GM21360 (cell line): ENCODE results near the gene USP49.

Experiments used
- ATAC-seq: cut with Tn5 transposase; IDR thresholded peaks from one replicate; pipeline ENCODE4 v1.9.1; 2021; ENCODE audit warnings: mild to moderate bottlenecking, moderate library complexity; ENCODE audit not compliant: unreplicated experiment

The USP49 gene

DNA sequence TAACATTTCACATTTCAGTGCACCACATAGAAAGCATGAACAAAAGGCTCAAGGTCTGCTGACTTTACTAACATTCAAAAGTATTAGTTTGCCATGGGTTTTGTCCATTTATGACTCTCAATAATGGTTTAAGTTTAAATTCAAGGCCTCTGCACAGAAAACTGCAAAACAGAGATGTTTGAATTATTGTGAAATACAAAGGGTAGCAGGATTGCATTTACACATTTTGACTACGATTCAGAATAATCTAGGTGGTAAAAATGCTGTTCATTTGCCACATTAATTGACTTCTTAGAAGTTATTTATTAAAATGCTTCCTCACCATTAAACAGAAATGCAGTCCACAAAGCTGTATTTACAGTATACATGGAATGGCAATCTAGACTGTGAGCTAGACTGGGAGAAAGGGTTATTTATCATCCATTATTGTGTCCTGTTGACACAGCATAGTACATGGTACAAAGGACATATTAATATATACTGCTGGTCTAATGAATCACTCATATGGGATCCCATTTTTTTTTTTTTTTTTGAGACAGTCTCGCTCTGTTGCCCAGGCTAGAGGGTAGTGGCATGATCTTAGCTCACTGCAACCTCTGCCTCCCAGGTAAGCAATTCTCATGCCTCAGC lies 18.0 kb downstream of the USP49 start:
- no peak for ATAC-seq

DNA sequence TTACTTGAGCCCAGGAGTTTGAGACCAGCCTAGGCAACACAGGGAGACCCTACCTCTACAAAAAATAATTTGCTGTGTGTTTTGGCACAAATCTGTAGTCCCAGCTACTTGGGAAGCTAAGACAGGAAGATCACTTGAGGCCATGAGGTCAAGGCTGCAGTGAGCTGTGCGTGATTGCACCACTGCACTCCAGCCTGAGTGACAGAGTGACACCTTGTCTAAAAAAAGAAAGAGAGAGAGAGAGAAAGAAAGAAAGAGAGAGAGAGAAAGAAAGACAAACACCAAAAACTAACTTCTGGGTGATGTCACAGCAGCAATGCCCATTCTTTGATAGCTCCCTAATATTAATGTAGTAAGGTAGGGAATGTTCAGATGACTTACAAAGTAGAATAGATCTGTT lies 20.4 kb downstream of the USP49 start:
- no peak for ATAC-seq

DNA sequence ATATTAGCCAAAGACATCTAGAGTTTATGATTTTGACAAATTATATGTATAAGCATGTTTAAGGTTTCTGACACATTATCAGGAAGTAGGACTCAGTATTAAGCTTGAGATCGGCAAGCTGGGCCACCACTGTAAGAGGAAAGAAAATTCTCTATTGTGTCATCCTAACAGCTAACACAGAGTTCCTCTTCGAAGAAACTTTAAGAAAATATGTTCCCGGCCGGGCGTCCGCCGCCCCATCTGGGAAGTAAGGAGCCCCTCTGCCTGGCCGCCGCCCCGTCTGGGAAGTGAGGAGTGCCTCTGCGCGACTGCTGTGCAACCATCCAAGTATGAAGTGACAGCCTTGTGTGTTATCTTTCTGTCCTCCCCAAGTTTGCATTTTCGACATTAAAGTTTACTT lies 23.0 kb downstream of the USP49 start:
- no peak for ATAC-seq

DNA sequence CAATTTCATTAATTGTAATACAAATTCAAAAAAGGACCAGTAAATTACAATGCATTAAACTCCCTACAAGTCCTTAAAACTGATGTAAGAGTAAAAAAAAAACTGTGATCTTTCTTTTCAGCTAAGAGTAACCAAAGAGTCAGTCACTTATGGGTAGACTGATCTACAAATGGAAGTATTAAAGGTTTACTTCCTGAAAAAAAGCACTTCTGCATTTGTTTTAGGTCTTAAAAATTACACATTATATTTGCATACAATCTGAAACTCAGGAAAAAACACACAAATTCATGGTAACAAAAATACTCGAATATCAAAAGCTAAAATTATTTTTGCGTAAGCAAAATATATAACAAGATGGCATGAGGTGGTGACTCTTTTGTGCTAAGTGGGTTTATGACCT lies 23.5 kb downstream of the USP49 start:
- ATAC-seq: no peak

DNA sequence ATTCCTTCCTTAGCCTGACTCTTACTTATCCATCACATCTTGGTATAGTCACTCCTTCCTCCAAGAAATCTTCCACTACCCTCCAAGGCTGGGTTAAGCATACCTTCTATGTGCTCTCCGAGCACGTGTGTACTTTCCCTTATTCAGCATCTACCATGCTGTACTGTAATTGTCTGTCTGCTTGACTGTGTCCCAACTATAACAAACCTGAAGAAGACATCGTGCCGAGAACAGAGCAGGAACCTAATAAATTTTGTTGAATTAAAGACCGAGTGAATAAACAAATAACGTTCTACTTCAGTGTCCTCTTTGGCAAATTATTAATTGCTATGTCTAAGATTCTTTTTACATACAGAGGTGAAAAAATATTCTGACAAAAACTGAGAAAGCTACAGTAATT lies 35.8 kb downstream of the USP49 start:
- no peak for ATAC-seq

DNA sequence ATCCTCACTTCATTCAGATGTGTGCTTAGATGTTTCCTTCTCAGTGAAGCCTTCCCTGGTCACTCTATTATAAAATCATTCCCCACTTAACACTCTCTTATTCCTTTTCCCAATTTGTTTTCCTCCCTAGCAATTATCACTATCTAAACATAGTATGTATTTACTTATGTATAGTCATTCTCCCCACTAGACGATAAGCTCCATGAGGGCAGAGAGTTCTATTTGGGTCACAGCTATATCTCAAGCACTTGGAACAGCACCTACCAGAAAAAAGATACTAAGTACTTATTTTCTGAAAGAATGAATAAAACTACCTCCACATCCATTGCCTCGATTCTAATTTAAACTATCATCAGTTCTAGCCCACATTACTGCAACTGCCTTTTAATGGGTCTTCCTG lies 36.5 kb downstream of the USP49 start:
- ATAC-seq: no peak

DNA sequence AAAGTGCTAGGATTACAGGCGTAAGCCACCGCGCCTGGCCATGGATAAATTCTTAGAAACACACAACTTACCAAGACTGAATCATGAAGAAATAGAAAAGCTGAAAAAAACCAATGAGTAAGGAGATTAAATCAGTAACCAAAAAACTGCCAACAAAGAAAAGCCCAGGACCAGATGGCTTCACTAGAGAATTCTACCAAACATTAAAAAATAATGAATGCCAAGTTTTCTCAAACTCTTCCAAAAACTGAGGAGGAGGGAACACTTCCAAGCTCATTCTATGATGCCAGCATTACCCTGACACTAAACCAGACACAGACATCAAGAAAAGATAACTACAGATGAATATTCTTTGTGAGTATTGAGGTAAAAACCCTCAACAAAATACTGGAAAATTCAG lies 44.3 kb downstream of the USP49 start:
- no peak for ATAC-seq

DNA sequence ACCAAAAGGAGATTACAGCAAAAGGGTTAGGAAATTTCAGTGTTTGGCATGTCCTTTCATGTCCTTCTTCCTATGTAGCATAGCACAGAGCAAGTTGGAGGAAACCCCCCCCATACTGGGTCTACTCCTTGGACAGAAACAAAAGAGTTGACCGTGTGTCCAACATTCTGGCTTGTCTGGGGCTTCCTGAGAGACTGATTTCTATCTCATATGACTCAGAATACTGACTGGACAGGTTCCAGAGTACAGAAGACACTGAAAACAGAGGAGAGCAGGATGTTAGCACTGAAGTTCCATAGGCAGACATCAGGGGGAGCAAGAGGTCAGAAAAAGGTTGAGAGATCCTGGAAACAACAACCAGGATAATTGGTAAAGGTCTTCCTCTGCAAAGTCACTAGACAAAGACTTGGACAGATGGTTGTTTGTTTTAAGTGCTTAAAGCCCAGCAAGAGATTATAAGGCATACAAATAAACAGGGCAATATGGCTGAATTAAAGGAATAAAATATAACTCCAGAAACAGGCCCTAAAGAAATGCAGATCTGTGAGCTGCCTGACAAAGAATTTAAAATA lies 48.4 kb downstream of the USP49 start:
- ATAC-seq: peak; percentile 48

DNA sequence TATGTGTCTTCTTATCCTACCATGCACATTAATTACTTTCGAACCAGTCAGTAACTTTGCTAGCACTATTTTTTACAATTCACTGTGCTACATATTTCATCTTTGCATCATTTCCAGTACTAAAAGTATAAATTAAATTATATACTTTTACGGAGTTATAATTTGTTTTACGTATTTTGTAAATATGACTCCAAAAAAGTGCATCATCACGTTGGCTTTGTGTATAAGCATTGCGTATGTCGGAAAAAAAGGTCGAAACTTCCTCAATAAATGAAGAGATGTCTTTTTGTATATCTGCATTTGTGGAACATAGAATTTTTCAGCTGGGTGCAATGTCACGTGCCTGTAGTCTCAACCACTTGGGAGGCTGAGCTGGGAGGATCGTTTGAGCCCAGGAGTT lies 52.0 kb downstream of the USP49 start:
- no peak for ATAC-seq

DNA sequence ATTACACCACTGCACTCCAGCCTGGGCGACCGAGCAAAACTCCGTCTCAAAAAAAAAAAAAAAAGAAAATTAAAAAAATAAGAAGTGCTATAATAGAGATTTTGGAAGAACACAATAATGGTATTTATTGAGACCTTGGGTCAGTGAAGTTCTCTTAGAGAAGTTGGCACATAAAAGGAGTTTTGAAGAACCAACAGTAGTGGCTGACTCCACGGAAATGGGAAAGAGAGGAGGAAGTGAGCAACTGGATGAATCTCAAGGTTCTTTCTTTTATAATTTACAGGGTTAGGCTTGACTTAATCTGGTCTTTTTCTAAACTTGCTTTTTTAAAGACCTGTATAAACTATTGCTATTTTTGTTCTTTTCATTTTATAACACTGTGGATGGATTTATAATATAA lies 54.8 kb downstream of the USP49 start:
- no peak for ATAC-seq

DNA sequence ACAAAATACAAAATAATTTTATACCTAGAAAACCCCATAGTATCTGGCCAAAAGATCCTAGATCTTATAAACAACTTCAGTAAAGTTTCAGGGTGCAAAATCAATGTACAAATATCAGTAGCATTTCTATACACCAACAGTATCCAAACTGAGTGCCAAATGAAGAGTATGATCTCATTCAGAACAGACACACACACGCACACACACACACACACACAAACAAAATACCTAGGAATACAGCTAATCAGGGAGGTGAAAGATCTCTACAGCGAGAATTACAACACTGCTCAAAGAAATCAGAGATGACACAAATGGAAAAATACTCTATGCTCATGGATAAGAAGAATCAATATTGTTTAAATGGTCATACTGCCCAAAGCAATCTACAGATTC lies 58.5 kb downstream of the USP49 start:
- no peak for ATAC-seq

DNA sequence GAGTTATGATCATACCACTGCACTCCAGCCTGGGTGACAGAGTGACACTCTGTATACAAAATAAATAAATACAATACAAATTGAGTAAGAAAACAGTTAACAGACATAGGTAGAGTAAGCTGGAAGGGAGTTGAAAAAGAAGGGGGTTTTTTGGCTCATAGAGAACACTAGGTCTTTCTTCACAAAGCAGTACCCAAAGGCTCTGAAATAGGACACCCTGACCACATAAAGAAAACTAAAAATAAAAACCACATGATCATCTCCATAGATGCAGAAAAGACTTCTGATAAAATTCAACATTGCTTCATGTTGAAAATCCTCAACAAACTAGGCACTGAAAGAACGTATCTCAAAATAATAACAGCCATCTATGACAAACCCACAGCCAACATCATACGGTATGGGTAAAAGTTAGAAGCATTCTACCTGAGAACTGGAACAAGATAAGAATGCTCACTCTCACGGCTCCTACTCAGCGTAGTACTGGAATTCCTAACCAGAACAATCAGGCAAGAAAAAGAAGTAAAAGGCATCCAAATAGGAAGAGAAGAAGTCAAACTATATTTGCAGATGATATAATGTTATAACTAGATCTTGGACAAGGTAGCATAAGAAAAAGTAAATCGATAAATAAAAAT lies 59.0 kb downstream of the USP49 start:
- no peak for ATAC-seq

DNA sequence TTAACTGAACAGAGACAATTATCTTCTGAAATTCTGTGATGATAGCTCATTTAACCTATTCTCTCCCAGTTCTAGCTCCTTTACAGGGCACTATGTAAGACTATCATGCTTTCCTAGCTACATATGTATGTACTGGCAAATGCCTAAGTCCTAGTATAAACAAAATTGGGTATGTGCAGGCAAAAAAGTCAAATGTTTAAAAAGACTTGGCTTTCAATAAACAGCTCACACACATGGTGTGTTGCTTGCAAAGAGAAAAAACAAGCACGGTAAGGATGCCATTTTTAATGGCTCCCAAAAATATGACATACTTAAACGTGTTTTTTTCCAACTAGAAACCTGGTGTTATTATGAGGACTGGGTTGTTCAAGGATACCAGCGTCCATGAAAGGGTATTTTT lies 62.9 kb downstream of the USP49 start:
- no peak for ATAC-seq

DNA sequence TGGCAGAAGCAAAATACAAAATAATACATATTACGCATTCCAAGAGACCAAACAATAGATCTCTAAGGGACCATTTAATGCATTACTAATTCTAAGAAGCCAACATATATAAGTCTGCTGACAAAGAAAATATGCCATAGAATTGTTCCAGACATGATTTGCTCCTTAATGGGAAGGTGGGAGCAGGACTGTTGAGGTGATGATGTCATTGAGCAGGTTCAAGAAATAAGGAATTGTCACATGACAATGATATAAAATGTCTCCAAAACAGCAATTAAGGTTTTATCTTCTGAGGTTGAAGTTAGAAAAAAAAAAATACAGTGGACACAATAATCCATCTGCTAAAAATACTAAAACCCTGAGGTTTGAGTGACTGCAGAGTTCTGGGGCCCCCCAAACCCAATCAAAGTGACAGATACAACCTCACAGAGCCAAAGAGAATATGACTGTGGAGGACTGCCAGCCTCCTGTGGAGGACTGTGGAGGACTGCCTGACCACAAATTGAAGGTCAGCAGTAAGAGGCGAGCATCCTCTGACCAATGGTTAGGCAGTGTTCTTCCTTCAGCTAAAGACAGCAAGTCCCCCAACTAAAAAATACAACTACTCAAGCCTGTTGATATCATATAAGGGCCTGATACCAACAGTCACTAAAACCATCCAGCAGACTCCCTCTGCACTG lies 68.7 kb downstream of the USP49 start:
- no peak for ATAC-seq

DNA sequence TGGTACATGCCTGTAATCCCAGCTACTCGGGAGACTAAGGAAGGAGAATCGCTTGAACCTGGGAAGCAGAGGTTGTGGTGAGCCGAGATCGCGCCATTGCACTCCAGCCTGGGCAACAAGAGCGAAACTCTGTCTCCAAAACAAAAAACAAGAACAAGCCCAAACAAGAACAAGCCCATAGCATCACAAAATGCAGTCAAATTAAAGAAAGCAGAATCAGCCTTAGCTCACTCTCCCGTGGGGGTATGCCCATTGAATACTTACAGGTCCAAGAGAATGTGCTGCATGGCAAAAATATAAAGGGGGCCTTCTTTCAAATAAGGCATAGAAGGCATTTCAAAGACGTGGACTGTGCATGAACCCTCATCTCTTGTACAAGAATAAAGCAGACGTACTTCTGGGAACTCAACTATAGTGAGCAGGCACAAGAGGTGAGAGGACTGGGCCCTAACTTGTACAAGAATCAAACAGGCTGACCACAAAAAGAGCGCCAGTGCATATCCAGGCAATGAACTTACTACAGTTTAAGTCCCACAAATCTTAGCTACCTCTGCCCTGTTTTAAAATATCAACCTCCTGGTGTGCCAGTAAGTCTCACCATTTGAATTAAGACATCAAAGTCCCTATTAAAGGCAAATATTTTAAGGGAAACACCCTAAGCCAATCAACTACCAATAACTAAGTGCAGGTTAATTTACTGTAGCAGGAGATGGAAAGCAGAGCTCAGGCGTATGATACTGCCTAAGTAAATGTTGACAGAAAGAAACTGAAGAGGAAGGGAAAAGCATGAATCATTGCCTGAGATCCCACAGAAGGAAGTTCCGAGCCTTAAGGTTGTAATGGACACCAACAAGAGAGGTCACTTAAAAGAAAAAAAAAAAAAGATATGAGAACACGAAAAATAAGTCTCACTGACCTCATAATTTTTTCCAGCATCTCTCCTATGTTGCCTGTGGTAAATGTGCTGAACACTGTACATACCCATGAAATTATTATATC lies 70.3 kb downstream of the USP49 start:
- ATAC-seq: no peak

DNA sequence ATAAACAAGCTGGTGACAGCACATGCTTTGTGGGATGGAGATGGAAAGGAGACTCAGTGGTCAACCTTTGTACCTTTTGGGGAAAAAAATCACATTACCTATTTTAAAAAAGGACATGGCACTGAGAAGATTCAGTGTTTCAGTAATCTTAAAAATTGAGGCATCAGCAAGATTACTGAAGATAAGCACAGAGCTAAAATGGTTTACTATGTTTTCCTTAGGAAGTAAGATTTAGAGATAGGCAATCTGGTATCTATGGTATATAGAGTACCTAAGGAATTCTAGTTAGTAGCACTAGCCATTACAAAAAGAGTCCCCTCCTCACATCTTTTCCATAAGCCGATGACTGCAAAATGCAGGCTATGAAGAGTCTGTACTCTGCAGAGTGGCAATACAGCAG lies 72.0 kb downstream of the USP49 start:
- no peak for ATAC-seq

DNA sequence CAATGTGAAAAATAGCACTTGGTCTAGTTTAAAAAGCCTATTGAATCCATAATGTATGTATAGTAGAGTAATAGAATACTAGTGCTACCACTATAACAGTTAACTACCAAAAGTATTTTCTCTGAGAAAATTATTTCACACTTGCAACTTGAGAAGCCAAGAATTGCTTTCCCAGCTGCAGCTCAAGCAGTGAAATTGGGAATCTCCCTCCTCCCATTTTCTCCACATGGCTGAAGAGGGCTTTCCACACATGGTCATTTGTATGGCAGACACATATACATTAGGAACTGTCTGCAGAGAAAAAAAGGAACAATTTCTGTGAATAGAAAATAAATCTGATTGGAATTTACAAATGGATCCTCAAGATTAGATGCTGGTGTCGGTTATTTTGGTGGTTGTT lies 73.2 kb downstream of the USP49 start:
- ATAC-seq: no peak

DNA sequence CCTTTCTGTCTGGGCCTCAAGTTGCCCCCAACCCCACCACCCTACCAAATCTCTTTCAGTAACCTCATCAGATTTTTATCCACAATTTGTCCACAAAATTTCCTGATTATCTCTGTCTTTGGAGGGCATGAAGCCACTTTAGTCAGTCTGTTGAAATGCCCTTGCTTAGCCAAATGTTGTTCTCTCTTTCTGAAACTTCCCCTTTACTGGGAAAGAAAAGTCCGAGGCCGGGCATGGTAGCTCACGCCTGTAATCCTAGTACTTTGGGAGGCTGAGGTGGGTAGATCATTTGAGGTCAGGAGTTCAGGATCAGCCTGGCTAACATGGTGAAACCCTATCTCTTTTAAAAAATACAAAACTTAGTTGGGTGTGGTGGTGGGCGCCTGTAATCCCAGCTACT lies 73.9 kb downstream of the USP49 start:
- no peak for ATAC-seq

DNA sequence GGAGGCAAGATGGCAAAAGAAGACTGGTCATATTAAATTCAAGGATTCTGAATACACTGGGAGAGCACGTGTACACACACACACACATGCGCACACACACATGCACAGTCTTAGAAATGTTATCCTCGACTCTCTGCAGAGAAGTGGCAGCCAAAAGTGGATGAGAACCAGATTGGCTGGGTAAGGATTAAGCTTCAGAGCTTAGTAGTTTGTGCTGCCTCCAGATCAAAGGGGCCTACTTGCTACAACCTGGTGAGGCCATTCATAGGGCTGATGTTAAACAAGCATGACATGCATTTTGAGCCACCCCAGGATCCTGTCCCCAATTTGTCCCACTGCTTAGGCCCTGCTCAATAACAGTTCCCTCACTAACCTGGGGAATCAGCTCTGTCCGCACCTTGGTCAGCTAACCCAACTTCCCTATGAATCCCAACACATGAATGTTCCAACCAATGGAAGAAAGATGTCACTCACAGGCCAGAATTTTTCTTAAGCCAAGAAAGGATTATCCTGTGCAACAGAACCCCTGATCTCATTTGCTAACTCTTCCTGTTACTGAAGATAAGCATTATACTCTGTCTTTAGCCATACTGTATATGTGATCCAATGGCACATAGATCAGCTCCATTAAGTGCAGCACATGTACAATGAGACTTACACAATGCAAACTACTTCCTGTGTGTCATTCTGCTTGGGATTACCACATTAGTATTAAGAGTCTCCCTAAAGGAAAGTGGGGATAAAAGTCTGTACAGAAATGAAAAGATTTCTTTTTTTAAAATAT lies 76.7 kb downstream of the USP49 start:
- ATAC-seq: no peak

DNA sequence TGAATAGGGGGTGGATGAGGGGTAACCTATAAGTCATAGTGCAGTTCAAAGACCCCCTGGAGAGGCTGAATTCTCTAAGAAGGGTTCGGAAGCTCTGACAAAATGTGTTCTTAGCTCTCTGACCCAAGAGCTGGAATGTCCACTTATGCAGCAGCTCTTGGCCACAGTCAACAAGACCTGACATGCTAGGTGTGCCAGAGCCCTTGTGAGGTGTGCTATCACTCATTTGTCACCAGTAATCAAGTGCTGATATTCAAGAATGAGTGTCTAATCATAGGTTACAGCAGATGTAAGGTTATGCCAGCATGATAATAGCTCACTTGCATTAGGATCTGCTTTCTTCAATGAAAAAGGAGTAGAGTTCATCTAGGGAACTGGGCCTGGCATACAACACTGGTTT lies 79.6 kb downstream of the USP49 start:
- ATAC-seq: no peak
